Skeletal muscle tissue (tissue), 4 donors: ENCODE data around the gene CD302. TPM values are rescaled to one million over a fixed set of nuclear protein-coding genes. Genes with fewer than 3 reads are reported as not detected.
"Not testable (repeated sequence)": the region's sequence is repeated elsewhere in the genome, so short reads cannot be mapped to it uniquely, and the experiment has no call there.

Experiments used
- H3K27ac ChIP-seq: one replicate; pipeline ENCODE4 v1.7.0; 2013; ENCODE audit warnings: mild to moderate bottlenecking, low read depth, low read length, inconsistent platforms
- H3K27me3 ChIP-seq, 3 donors: one replicate each; pipeline ENCODE4 v1.7.0; 2013; ENCODE audit warnings: low read length in 3 of 3; ENCODE audit not compliant: control insufficient read depth in 3 of 3, insufficient read depth in 3 of 3
- H3K36me3 ChIP-seq, 3 donors: one replicate each; pipeline ENCODE4 v1.7.0; 2013; ENCODE audit warnings: low read length in 3 of 3; ENCODE audit not compliant: control insufficient read depth in 3 of 3, insufficient read depth in 3 of 3
- H3K4me1 ChIP-seq, 3 donors: one replicate each; pipeline ENCODE4 v1.7.0; 2013; ENCODE audit warnings: low read length in 3 of 3, mild to moderate bottlenecking in 3 of 3; ENCODE audit not compliant: control insufficient read depth in 3 of 3, insufficient read depth in 3 of 3
- H3K4me3 ChIP-seq, 3 donors: one replicate each; pipeline ENCODE4 v1.7.0; 2013; ENCODE audit warnings: low read length in 3 of 3
- H3K9ac ChIP-seq, 3 donors: one replicate each; pipeline ENCODE4 v1.7.0; 2013; ENCODE audit warnings: low read length in 3 of 3, mild to moderate bottlenecking in 3 of 3, moderate library complexity in 2 of 3, low read depth in 1 of 3
- H3K9me3 ChIP-seq, 3 donors: one replicate each; pipeline ENCODE4 v1.7.0; 2013; ENCODE audit warnings: low read length in 3 of 3; ENCODE audit not compliant: control insufficient read depth in 3 of 3
- total RNA-seq: library from RNA; depleted of rRNA; stranded (reverse); fragments of >200 nt; gene quantifications from one replicate; pipeline ENCODE4 v1.2.3, GENCODE V29; 2014
- donor health status: Osteomylitis.

Gene CD302
- total RNA-seq, 1 donor from 2014 or later: 9.9 TPM

GRCh38 chr2:159738509-159739390 lies 59.3 kb downstream of the CD302 start:
- no peak overlapping the region for H3K9ac ChIP-seq
- no peak overlapping the region for H3K4me3 ChIP-seq
- peaks cover 0 to 8% (median 4%) of the 10 kb centered on the region in 3 donors for H3K4me1 ChIP-seq
- no peak overlapping the region for H3K27ac ChIP-seq
- peaks cover 17 to 29% (median 25%) of the 10 kb centered on the region in 3 donors for H3K36me3 ChIP-seq
- H3K9me3 ChIP-seq: no peaks in the 10 kb centered on the region
- no peaks in the 10 kb centered on the region for H3K27me3 ChIP-seq

GRCh38 chr2:159737917-159738296 lies 60.1 kb downstream of the CD302 start:
- no peak overlapping the region for H3K27ac ChIP-seq
- peaks cover 0 to 8% (median 4%) of the 10 kb centered on the region in 3 donors for H3K4me1 ChIP-seq
- H3K4me3 ChIP-seq: no peak overlapping the region
- no peaks in the 10 kb centered on the region for H3K27me3 ChIP-seq
- H3K36me3 ChIP-seq: peaks cover 17 to 28% (median 23%) of the 10 kb centered on the region in 3 donors
- no peak overlapping the region for H3K9ac ChIP-seq
- H3K9me3 ChIP-seq: no peaks in the 10 kb centered on the region

- Histone ChIP-seq H3K4me3 (no peak overlapping the region), H3K27ac (no peak overlapping the region), H3K27me3 (no peaks in the 10 kb centered on the region), H3K4me1 (peaks cover 0 to 8% (median 4%) of the 10 kb centered on the region in 3 donors), H3K9me3 (no peaks in the 10 kb centered on the region), H3K36me3 (peaks cover 18 to 28% (median 22%) of the 10 kb centered on the region in 3 donors), H3K9ac (no peak overlapping the region)
Measured at GRCh38 chr2:159737292-159737916, 60.6 kb downstream of the CD302 start.

GRCh38 chr2:159736048-159736447 lies 62.0 kb downstream of the CD302 start:
- Histone ChIP-seq H3K27ac (no peak overlapping the region), H3K27me3 (no peaks in the 10 kb centered on the region), H3K9ac (no peak overlapping the region), H3K36me3 (peaks cover 21 to 28% (median 22%) of the 10 kb centered on the region in 3 donors), H3K9me3 (no peaks in the 10 kb centered on the region), H3K4me1 (peaks cover 0 to 8% (median 4%) of the 10 kb centered on the region in 3 donors), H3K4me3 (no peak overlapping the region)

GRCh38 chr2:159735648-159736047 lies 62.4 kb downstream of the CD302 start:
- no peak overlapping the region for H3K27ac ChIP-seq
- H3K36me3 ChIP-seq: peaks cover 22 to 28% (median 23%) of the 10 kb centered on the region in 3 donors
- H3K4me3 ChIP-seq: no peak overlapping the region
- H3K9me3 ChIP-seq: no peaks in the 10 kb centered on the region
- H3K4me1 ChIP-seq: peaks cover 0 to 8% (median 4%) of the 10 kb centered on the region in 3 donors
- no peak overlapping the region for H3K9ac ChIP-seq
- H3K27me3 ChIP-seq: no peaks in the 10 kb centered on the region

- H3K4me1 ChIP-seq: peaks cover 0 to 2% (median 0%) of the 10 kb centered on the region in 3 donors
- H3K27ac ChIP-seq: no peak overlapping the region
- no peak overlapping the region for H3K4me3 ChIP-seq
- H3K27me3 ChIP-seq: no peaks in the 10 kb centered on the region
- H3K9me3 ChIP-seq: no peaks in the 10 kb centered on the region
- H3K36me3 ChIP-seq: peaks cover 3 to 17% (median 7%) of the 10 kb centered on the region in 3 donors
- H3K9ac ChIP-seq: no peak overlapping the region
Measured at GRCh38 chr2:159728629-159729028, 69.4 kb downstream of the CD302 start.

GRCh38 chr2:159725713-159726112 lies 72.3 kb downstream of the CD302 start:
- Histone ChIP-seq H3K4me1 (peaks cover 0 to 13% (median 2%) of the 10 kb centered on the region in 3 donors), H3K9me3 (no peaks in the 10 kb centered on the region), H3K4me3 (no peak overlapping the region), H3K27ac (no peak overlapping the region), H3K36me3 (peaks cover 0 to 13% (median 4%) of the 10 kb centered on the region in 3 donors), H3K27me3 (no peaks in the 10 kb centered on the region), H3K9ac (no peak overlapping the region)

GRCh38 chr2:159724795-159725572 lies 73.0 kb downstream of the CD302 start:
- not testable (repeated sequence) for H3K4me3 ChIP-seq, H3K27me3 ChIP-seq, H3K27ac ChIP-seq, H3K9ac ChIP-seq, H3K36me3 ChIP-seq, H3K9me3 ChIP-seq
- H3K4me1 ChIP-seq: peaks cover 0 to 15% (median 2%) of the 10 kb centered on the region in 3 donors

GRCh38 chr2:159722580-159722979 lies 75.4 kb downstream of the CD302 start:
- no peak overlapping the region for H3K9ac ChIP-seq
- peaks cover 0 to 11% (median 0%) of the 10 kb centered on the region in 3 donors for H3K36me3 ChIP-seq
- no peak overlapping the region for H3K4me3 ChIP-seq
- H3K9me3 ChIP-seq: no peaks in the 10 kb centered on the region
- H3K27ac ChIP-seq: no peak overlapping the region
- no peaks in the 10 kb centered on the region for H3K27me3 ChIP-seq
- H3K4me1 ChIP-seq: peaks cover 2 to 15% (median 4%) of the 10 kb centered on the region in 3 donors
